Measurements from ENCODE around the gene EDRF1.

The EDRF1 gene

GRCh38 chr10:125762692-125763648, 43.5 kb downstream of the EDRF1 start:
- no peak for DNase-seq

- no peak for DNase-seq
Measured at GRCh38 chr10:125765835-125766234, 46.3 kb downstream of the EDRF1 start.

GRCh38 chr10:125766511-125766910, 47.0 kb downstream of the EDRF1 start:
- DNase-seq = no peak

GRCh38 chr10:125768219-125768855, 48.8 kb downstream of the EDRF1 start:
- DNase-seq = no peak

- no peak for DNase-seq
Measured at GRCh38 chr10:125769175-125769574, 49.7 kb downstream of the EDRF1 start.

- DNase-seq = no peak
Measured at GRCh38 chr10:125770844-125771243, 51.3 kb downstream of the EDRF1 start.

GRCh38 chr10:125772112-125772863, 52.8 kb downstream of the EDRF1 start:
- no peak for DNase-seq

GRCh38 chr10:125772864-125773180, 53.3 kb downstream of the EDRF1 start:
- no peak for DNase-seq

- no peak for DNase-seq
Measured at GRCh38 chr10:125773687-125774543, 54.4 kb downstream of the EDRF1 start.

GRCh38 chr10:125774581-125775191, 55.2 kb downstream of the EDRF1 start:
- DNase-seq = no peak

GRCh38 chr10:125775491-125776106, 56.1 kb downstream of the EDRF1 start, which contains the start of gene MMP21:
MMP21 (minus strand) TSS chr10:125775821; CDS start chr10:125775821, 0 bp downstream.
- no peak for DNase-seq

GRCh38 chr10:125777806-125778205, 58.3 kb downstream of the EDRF1 start:
- DNase-seq = no peak

GRCh38 chr10:125778556-125778955, 59.0 kb downstream of the EDRF1 start:
- DNase-seq = no peak

- no peak for DNase-seq
Measured at GRCh38 chr10:125779403-125780327, 60.2 kb downstream of the EDRF1 start.

GRCh38 chr10:125781374-125781773, 61.9 kb downstream of the EDRF1 start:
- DNase-seq = no peak

- no peak for DNase-seq
Measured at GRCh38 chr10:125782054-125782453, 62.5 kb downstream of the EDRF1 start.

GRCh38 chr10:125782616-125783015, 63.1 kb downstream of the EDRF1 start:
- DNase-seq = no peak

GRCh38 chr10:125783408-125783807, 63.9 kb downstream of the EDRF1 start:
- DNase-seq = no peak

GRCh38 chr10:125783957-125784356, 64.4 kb downstream of the EDRF1 start:
- no peak for DNase-seq

- DNase-seq = no peak
Measured at GRCh38 chr10:125785791-125786190, 66.3 kb downstream of the EDRF1 start.
